HPDE6-E6E7 (cell line): ENCODE results near the gene SLC38A8.
A peak's percentile ranks its signal among the peaks of the same experiment; 100 is the strongest.

Source experiments
- DNase-seq: peaks from one replicate; pipeline ENCODE4 v3.0.0; 2011; ENCODE audit warnings: missing footprints; ENCODE audit errors: extremely low spot score

Gene SLC38A8

GRCh38 chr16:83969771-83970429, 72.7 kb downstream of the SLC38A8 start:
- DNase-seq, result no peak

GRCh38 chr16:83968891-83969649, 73.5 kb downstream of the SLC38A8 start:
- no peak for DNase-seq

- DNase-seq, result no peak
Measured at GRCh38 chr16:83968306-83968851, 74.2 kb downstream of the SLC38A8 start.

- peak; percentile 45 for DNase-seq
Measured at GRCh38 chr16:83967838-83968305, 74.7 kb downstream of the SLC38A8 start, which contains the start of gene NECAB2. Gene NECAB2, plus strand, starts transcription at chr16:83968244. Its CDS starts 405 bp downstream, at chr16:83968649.

- DNase-seq, result no peak
Measured at GRCh38 chr16:83967091-83967490, 75.5 kb downstream of the SLC38A8 start.

- DNase-seq, result no peak
Measured at GRCh38 chr16:83966153-83966696, 76.4 kb downstream of the SLC38A8 start.

- no peak for DNase-seq
Measured at GRCh38 chr16:83965444-83966152, 77.0 kb downstream of the SLC38A8 start.

GRCh38 chr16:83964684-83965443, 77.7 kb downstream of the SLC38A8 start:
- DNase-seq, result no peak

GRCh38 chr16:83963277-83964119, 79.1 kb downstream of the SLC38A8 start:
- DNase-seq, result no peak

GRCh38 chr16:83961591-83961990, 81.0 kb downstream of the SLC38A8 start:
- no peak for DNase-seq

- DNase-seq, result no peak
Measured at GRCh38 chr16:83960521-83961249, 81.9 kb downstream of the SLC38A8 start.
